Measurements from ENCODE around the gene LUZP1.

The LUZP1 gene

DNA sequence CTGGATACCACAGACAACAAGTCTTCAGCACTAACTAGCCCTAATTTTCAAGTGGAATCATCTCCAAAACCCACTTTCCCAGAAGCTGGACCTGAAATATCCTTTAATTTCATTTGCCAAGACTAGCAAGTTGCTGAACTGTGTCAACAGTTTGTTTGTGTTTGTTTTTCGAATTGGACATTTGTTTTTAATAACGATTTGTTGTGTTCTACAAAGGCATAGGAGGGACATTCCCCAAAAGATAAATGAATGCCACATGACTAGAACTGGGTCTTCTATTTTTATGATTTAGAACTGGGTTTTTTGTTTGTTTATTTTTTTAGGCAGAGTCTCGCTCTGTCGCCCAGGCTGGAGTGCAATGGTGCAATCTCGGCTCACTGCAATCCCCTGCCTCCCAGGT, 17.9 kb downstream of the LUZP1 start:
- DNase-seq: no peak

DNA sequence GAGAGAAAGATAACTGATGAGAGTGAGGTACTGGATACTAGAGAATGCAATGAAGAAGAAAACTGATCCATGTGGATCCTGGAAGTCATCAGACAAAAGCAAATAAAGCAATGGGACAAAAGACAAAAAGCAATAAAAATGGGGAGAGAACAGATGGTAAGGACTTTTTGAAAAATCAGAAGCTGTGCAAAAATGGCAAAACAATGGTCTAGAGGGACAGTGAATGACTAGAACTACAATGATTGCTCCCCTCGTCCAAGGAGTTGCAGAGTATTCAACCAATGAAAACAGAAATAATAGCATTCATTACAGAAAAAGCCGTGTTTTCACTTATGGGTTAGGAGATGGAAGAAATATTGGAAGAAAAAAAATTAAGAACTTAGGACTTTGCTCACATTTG, 18.5 kb downstream of the LUZP1 start:
- DNase-seq: no peak

GRCh38 chr1:23149114-23149513, 19.5 kb downstream of the LUZP1 start:
- DNase-seq: no peak

DNA sequence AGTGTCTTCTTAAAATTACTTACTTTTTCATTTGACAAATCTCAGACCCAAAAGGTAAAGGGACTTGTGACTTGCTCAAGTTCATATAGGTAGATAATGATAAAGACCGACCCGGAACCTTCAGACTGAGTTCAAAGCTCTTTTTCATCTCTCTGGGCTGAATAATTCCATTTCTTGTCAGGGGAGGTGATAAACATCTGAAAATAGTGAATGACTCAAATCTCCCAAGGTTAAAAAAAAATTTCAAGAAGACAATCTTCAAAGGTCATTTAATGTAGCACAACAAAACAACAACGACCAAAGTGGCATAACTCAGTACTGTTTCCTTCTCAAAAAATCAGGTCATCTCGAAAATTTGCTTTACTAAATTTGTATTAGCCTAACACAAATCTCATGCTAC, 20.6 kb downstream of the LUZP1 start:
- DNase-seq: no peak

- no peak for DNase-seq
Observed at GRCh38 chr1:23140940-23141596, 27.6 kb downstream of the LUZP1 start.

- DNase-seq: no peak
Observed at GRCh38 chr1:23135268-23135667, 33.4 kb downstream of the LUZP1 start.

GRCh38 chr1:23134055-23134454, 34.6 kb downstream of the LUZP1 start:
- DNase-seq: no peak

DNA sequence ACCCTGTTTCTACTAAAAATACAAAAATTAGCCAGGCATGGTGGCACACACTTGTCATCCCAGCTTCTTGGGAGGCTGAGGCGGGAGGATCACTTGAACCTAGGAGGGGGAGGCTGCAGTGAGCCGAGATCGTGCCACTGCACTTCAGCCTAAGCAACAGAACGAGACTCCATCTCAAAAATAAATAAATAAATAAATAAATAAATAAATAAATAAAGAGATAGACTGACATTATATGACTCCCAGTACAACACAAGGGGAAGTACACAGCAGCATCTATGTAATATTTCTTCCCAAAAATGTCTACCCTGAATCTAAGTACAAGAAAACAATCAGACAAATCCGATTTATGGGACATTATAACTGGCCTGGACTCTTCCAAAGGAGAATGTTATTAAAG, 35.1 kb downstream of the LUZP1 start:
- DNase-seq: no peak

GRCh38 chr1:23132033-23132432, 36.6 kb downstream of the LUZP1 start:
- no peak for DNase-seq

GRCh38 chr1:23129846-23130245, 38.8 kb downstream of the LUZP1 start:
- DNase-seq: peak; percentile 68

GRCh38 chr1:23126801-23127200, 41.9 kb downstream of the LUZP1 start:
- peak; percentile 75 for DNase-seq

DNA sequence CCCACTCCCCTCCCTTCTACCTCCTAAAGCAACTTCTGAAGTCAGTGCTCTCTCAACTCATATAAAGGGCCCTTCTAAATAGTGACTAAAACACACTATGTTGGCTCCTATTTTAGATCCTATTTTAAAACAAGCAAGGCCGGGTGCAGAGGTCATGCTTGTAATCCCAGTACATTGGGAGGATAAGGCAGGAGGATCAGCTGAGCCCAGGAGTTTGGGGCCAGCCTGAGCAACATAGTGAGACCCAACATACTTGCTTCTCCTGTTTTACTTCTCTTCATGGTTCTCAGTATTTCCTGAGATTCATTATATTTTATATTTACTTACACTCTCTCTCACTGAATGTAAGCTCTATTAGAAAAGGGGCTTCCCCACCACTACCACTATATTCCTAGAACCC, 42.5 kb downstream of the LUZP1 start:
- no peak for DNase-seq

GRCh38 chr1:23125489-23125888, 43.2 kb downstream of the LUZP1 start:
- no peak for DNase-seq

DNA sequence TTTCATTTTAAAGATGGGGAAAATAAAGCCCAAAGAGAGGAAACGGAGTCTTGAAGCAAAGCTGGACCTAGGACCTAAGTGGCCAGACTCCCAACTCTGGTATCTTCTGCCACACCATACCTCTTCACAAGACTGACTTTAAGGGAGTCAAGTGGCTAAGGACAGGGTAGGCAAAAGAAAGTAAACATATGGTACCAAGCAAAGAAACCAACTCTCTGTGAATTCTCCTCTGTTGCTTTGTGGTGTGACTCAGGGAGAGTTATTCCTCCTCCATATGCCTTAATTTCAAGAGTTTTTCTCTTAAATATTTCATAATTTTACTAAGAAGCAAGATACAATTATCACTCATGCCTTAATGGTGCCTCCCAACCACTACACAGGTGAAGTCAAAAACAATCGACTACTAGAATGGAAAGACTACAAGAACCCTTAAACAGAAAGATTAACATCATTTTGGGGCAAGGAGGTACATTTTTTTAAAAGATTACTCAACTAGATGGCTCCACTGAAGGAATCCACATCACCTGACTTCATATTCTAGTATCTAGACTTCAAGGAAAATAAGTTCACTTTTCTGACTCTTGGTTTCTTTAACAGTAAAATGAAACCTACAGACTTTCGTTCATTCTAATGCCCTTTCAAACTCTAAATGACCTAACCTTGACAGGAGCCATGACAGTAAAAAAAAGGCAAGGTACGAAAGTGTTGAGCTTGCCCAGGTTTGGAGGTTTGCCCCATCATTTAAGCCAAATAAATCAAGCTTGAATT, 44.2 kb downstream of the LUZP1 start:
- no peak for DNase-seq

DNA sequence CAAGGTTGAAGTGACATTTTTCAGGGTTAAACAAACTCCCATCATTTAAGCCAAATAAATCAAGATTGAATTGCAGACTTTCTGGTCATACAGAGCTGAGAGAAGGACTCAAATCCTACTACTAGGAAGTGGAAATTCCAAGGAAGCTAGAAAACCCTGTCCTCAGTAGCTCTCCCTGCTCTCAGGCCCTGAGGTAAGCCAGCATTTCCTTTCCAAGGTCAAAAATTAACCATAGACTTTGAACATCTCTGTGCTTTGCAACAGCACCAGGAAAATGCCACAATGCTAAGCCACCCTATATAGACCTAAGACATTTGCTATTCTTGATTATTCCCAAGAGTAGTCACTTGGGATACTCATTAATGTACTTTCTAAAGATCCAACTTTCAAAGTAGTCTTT, 45.1 kb downstream of the LUZP1 start:
- DNase-seq: no peak

- DNase-seq: no peak
Observed at GRCh38 chr1:23122796-23123195, 45.9 kb downstream of the LUZP1 start.

- peak; percentile 54 for DNase-seq
Observed at GRCh38 chr1:23122023-23122748, 46.5 kb downstream of the LUZP1 start.

GRCh38 chr1:23120383-23120782, 48.3 kb downstream of the LUZP1 start:
- DNase-seq: no peak

GRCh38 chr1:23118957-23119792, 49.5 kb downstream of the LUZP1 start:
- peak; percentile 30 for DNase-seq

GRCh38 chr1:23118407-23118806, 50.2 kb downstream of the LUZP1 start:
- DNase-seq: no peak

DNA sequence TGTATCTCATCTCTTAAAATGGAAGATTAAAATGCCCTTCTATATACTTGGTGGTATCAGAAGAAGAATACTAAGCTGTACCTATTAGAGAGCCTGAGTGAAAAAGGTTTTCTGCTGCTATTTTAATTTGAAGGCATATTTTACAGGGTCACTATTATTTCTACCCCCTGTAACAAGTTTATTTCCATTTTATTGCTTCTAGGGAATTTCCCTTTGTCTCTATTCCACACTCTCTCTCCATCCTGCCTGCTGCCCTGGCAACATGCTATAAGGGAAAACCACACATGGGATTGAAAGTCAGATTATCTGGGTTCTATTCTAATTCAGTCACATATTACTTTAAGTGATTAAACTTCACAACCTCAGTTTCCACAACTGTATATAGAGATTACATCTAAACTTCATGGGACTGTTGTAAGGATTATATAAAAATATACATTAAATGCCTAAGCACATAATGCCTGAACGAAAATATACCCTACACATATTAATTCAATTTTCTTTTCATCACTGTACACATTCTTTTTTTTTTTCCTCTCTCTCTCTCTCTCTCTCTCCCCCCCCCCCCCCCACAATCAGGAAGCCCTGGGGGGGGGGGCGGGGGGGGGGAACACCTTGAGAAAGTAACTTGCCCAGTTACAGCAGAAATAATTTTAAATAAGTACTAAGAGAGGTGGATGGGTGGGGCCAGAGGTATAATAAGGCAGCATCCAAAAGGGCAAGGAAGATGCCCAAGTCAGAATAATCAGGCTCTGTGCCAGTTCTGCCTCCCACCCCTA, 51.5 kb downstream of the LUZP1 start:
- no peak for DNase-seq
